Measurements from ENCODE around the gene MAPK8IP2. TPM values are rescaled to one million over a fixed set of nuclear protein-coding genes. Genes with fewer than 3 reads are reported as not detected.

Gene MAPK8IP2
- total RNA-seq = 0.32 and 0.38 TPM in 2 replicates

DNA sequence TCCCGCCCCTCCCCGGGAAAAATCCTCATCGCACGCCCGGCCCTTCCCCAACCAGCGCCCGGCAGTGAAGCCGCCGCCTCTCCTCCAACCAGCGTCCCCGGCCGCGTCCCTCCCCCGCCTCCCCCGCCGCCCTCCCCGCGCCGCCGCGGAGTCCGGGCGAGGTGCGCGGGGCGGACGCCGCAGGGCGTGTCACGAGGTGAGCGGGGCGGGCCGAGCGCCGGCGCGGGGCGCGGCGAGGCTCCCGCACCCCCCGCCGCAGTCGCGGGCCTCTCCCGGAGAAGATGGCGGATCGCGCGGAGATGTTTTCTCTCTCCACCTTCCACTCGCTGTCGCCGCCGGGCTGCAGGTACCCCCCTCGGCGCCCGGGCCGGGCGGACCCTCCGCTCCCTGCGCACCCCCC, at the start of gene MAPK8IP2:
MAPK8IP2 (plus strand) TSS at position 256 of the 400 bp plus-strand sequence; CDS start at position 282, 26 bp downstream.

DNA sequence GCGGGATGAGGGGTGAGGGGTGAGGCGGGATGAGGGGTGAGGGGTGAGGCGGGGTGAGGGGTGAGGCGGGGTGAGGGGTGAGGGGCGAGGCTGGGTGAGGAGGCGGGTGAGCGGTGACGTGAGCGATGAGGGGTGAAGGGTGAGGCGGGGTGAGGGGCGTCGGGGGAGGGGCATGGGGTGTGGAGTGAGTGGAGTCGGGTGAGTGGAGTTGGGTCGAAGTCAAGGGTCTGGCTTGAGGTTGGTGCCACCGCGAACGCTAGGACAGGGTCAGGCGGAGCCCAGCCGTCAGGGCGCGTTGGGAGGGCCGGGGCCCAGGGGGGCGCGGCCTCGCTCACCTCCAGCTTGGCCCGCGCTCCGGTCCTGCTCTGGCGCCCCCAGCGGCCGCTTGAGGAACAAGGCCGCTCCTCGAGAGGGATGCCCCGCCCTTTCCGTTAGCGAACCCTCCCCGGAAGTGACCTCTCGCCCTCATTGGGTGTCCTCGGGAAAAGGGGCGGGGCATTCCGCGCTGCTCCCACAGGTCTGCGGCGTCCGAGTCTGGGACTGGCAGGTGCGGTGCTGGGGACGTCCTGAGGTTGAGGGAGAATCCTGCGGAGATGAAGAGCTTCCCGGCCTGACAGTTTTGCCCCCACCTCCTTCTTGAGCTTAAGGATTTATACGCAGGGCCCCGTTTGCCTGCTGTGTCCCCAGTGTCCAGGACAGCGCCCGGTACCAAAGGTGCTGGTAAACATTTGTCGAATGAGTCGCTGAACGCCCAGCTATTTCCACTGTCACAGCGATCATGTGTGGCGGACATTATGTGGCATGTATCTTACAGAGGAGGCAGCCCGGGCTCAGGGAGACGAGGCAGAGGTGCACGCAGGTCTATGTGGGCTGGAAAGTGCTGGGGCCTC, 37.8 kb upstream of the MAPK8IP2 start, which contains the start of gene SYCE3:
SYCE3 (minus strand) TSS at position 397 of the 890 bp plus-strand sequence. CDS start 6,514 bp downstream, outside the sequence.

DNA sequence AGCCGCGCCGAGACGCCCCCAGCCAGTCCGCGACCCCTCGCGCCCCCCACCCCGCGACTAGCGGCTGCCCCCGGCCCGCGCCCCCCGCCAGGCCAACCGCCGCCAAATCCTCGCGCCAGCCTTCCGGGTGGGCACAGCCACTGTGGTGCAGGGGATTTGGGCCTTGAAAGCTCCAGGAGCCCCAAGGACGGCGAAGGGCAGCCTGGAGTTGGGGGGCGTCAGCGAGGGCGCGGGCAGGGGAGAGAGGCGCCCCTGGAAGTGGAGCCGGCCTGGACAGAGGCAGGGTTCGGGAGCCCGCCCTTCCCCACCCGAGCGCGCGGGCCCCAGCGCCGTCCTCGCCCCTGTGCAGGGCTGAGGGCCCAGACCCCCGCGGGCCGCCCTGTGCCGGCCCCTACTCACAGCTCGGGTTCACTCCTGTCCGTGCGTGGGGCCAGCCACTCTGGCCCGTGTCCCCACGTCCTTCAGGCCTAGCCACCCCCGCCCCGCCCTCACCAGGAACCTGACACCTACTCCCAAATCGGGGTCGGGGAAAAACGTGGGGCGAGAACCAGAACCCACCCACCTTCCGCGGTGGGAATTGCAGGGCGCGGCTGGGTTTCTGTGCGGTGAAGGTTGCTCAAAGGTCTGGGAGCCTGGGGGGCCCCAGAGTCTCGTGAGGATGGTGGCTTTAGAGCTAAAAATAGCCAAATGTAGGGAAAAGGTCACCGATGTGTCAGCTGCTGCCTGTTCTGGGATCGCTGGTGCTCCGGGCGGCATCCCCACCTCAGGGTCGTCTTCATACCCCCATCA, 22.4 kb upstream of the MAPK8IP2 start, which contains the start of gene CPT1B:
CPT1B (minus strand) TSS at position 441 of the 789 bp plus-strand sequence. CDS start 512 bp downstream, outside the sequence.

DNA sequence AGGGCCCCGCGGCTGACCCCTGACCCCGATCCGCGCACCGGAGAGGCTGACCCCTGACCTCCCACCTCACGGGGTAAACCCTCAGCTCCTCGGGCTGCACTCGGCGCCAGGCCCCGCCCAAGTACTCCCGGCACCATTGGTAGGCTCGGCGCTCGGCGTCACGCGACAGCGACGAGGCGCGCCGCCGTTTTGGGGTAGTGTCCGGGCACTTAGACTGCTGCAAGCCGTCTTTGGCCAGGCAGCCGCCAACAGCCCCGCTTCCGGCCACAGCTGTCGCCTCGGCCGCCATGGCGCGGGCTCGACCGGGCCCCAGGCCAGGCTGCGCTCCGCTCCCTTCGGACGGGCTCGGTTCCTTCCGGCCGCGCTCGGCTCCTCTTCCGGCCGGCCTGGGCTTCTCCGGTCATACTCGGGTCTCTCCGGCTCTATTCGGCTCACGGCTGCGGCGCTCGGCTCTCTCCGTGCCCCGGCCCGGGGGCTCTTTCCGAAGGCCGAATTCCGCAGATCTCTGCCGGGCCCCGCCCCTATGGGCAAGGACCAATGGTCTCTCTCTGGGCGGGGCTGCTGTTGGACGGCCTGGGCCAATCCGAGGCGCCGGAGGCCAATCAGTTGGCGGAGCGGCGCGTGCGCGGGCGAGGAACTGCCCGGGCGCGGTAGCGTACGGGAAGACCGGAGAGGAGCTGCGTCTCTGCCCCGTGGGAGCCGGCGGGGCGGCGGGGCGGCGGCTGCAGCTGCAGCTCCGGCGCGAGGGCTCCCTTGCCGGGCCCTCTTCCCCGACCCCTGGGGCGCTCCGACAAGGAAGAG, 17.9 kb upstream of the MAPK8IP2 start, which contains the start of gene CHKB:
CHKB (minus strand) TSS at position 357 of the 801 bp plus-strand sequence; CDS start at position 289, 68 bp downstream.

DNA sequence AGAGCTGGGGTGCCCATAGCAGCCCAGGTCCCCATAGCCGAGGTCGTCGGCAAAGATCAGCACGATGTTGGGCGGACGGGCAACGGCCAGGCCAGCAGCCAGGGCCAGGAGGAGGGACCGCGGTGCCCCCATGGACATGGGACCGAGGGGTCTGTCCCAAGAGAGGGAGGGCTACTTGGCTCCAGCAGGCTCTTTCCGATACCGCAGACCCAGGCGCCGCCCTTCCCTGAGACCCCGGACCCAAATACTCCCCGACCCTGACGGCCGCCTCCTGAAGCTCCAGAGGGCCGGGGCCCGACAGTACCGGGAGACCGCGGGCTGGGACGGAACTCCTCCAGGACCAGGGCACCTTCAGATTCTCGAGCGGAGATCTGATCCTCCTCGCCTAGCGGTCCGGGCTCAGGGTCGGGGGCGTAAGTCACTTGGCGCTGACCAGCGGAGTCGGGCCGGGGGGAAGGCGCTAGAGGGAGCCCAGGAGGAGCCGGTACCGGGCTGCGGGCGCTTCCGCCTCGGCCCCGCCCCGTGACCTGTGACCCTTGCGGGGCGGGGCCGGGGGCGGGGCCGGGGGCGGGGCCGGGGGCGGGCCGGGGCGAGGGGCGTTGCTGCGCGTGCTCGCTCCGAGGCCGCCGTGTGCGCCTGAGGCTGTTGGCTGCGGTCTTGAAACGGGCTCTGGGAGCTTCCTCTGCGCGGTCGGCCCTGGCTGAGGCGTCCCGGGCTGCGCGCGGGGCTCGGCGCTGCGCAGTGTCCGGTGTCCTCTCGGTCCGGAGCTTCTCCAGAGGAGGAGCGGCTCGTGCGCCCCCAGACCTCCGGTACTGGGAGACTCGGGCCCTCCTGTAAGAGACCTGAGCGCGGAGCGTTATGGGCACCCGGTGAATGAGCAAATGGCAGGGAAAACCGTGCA, 27.3 kb downstream of the MAPK8IP2 start, which contains the start of gene ARSA:
ARSA (minus strand) TSS at position 511 of the 901 bp plus-strand sequence; CDS start at position 138, 373 bp downstream.

Other genes with a start within 250 kb of the MAPK8IP2 start
- 33.2 and 63.9 TPM in 2 replicates for gene SBF1, start 125.8 kb upstream of the MAPK8IP2 start, total RNA-seq
- 0.16 and 3.2 TPM in 2 replicates for gene ADM2, start 119.2 kb upstream of the MAPK8IP2 start, total RNA-seq
- gene MIOX, start 113.9 kb upstream of the MAPK8IP2 start, total RNA-seq = not detected in 2 replicates
- 24.3 and 34.7 TPM in 2 replicates for gene LMF2, start 93.1 kb upstream of the MAPK8IP2 start, total RNA-seq
- gene NCAPH2, start 92.6 kb upstream of the MAPK8IP2 start, total RNA-seq = 26.9 and 30.9 TPM in 2 replicates
- gene SCO2, start 75.2 kb upstream of the MAPK8IP2 start, total RNA-seq = 1.8 and 5.8 TPM in 2 replicates
- 28.2 and 35.5 TPM in 2 replicates for gene TYMP, start 70.8 kb upstream of the MAPK8IP2 start, total RNA-seq
- not detected in 2 replicates for gene KLHDC7B, start 54.9 kb upstream of the MAPK8IP2 start, total RNA-seq
- gene SYCE3, start 37.9 kb upstream of the MAPK8IP2 start, total RNA-seq = not detected in 2 replicates
- 6.8 and 20.2 TPM in 2 replicates for gene CPT1B, start 22.4 kb upstream of the MAPK8IP2 start, total RNA-seq
- gene CHKB, start 17.9 kb upstream of the MAPK8IP2 start, total RNA-seq = 27.8 and 32.9 TPM in 2 replicates
- gene ARSA, start 27.4 kb downstream of the MAPK8IP2 start, total RNA-seq = 13.6 and 18.9 TPM in 2 replicates
- gene SHANK3, start 72.0 kb downstream of the MAPK8IP2 start, total RNA-seq = 21.0 and 37.3 TPM in 2 replicates
- gene ACR, start 137.4 kb downstream of the MAPK8IP2 start, total RNA-seq = 0.16 and 0.69 TPM in 2 replicates
- gene RABL2B, start 182.8 kb downstream of the MAPK8IP2 start, total RNA-seq = 3.7 and 10.8 TPM in 2 replicates

Measured in bladder microvascular endothelial cell (primary cell).